ACC112 (cell line): ENCODE data around the gene DCP2.

Source experiments
- H2AFZ ChIP-seq: fragments of 200-600 bp; sonication (generic); one replicate; pipeline ENCODE4 v1.6.0; 2017; ENCODE audit warnings: antibody characterized with exemption, low read length; ENCODE audit not compliant: unreplicated experiment
- H3K27ac ChIP-seq: fragments of 200-600 bp; sonication (generic); 2 replicates; pipeline ENCODE4 v1.5.1; 2014; ENCODE audit warnings: low read depth, mild to moderate bottlenecking, antibody characterized with exemption, low read length, moderate library complexity
- H3K27me3 ChIP-seq: fragments of 200-600 bp; sonication (generic); 2 replicates; pipeline ENCODE4 v1.6.1; 2014; ENCODE audit warnings: mild to moderate bottlenecking, antibody characterized with exemption, low read length, moderate library complexity, mixed read lengths; ENCODE audit not compliant: insufficient read depth
- H3K36me3 ChIP-seq: fragments of 200-600 bp; sonication (generic); 2 replicates; pipeline ENCODE4 v1.6.1; 2016; ENCODE audit warnings: mild to moderate bottlenecking, antibody characterized with exemption, low read length, moderate library complexity, mixed read lengths; ENCODE audit not compliant: insufficient read depth
- H3K4me1 ChIP-seq: fragments of 200-600 bp; sonication (generic); one replicate; pipeline ENCODE4 v1.6.1; 2016; ENCODE audit warnings: low read length, mixed read lengths; ENCODE audit not compliant: insufficient read depth, unreplicated experiment, control insufficient read depth
- H3K4me3 ChIP-seq: fragments of 200-600 bp; sonication (generic); 2 replicates; pipeline ENCODE4 v1.5.1; 2014; ENCODE audit warnings: mild to moderate bottlenecking, low read depth, low read length
- H3K79me2 ChIP-seq: fragments of 200-600 bp; sonication (generic); one replicate; pipeline ENCODE4 v1.6.0; 2016; ENCODE audit warnings: low read length; ENCODE audit not compliant: control insufficient read depth, unreplicated experiment, insufficient read depth

Gene DCP2

GRCh38 chr5:112983363-112983762, 6.8 kb downstream of the DCP2 start:
- no peaks in the 10 kb centered on the region for H3K27me3 ChIP-seq
- peaks cover 88% of the 10 kb centered on the region for H3K79me2 ChIP-seq
- H3K36me3 ChIP-seq = peaks cover 7% of the 10 kb centered on the region; the same call in 1 of the 2 replicates
- H3K27ac ChIP-seq = no peak overlapping the region
- H3K4me1 ChIP-seq = peaks cover 6% of the 10 kb centered on the region
- H3K4me3 ChIP-seq = no peak overlapping the region
- H2AFZ ChIP-seq = no peak overlapping the region

GRCh38 chr5:112986224-112986623, 9.6 kb downstream of the DCP2 start:
- Histone ChIP-seq H3K4me1 (no peaks in the 10 kb centered on the region), H2AFZ (no peak overlapping the region), H3K27me3 (no peaks in the 10 kb centered on the region), H3K27ac (no peak overlapping the region), H3K79me2 (peaks cover 86% of the 10 kb centered on the region), H3K4me3 (no peak overlapping the region), H3K36me3 (peaks cover 7% of the 10 kb centered on the region)

- Histone ChIP-seq H3K79me2 (peaks cover 38% of the 10 kb centered on the region), H3K27ac (no peak overlapping the region), H3K4me1 (no peaks in the 10 kb centered on the region), H3K4me3 (no peak overlapping the region), H3K36me3 (no peaks in the 10 kb centered on the region), H3K27me3 (no peaks in the 10 kb centered on the region), H2AFZ (no peak overlapping the region)
Observed at GRCh38 chr5:112995764-112996618, 19.4 kb downstream of the DCP2 start.

- no peaks in the 10 kb centered on the region for H3K4me1 ChIP-seq
- no peak overlapping the region for H3K4me3 ChIP-seq
- H3K36me3 ChIP-seq = peaks cover 4% of the 10 kb centered on the region; the same call in 1 of the 2 replicates
- H2AFZ ChIP-seq = no peak overlapping the region
- no peaks in the 10 kb centered on the region for H3K27me3 ChIP-seq
- H3K79me2 ChIP-seq = peaks cover 29% of the 10 kb centered on the region
- H3K27ac ChIP-seq = no peak overlapping the region
Observed at GRCh38 chr5:112996830-112997374, 20.3 kb downstream of the DCP2 start.

- Histone ChIP-seq H2AFZ (no peak overlapping the region), H3K36me3 (peaks cover 4% of the 10 kb centered on the region; the same call in 1 of the 2 replicates), H3K27me3 (no peaks in the 10 kb centered on the region), H3K79me2 (peaks cover 18% of the 10 kb centered on the region), H3K4me3 (no peak overlapping the region), H3K27ac (no peak overlapping the region), H3K4me1 (peaks cover 9% of the 10 kb centered on the region)
Observed at GRCh38 chr5:112998296-112998695, 21.7 kb downstream of the DCP2 start.

GRCh38 chr5:113000466-113000865, 23.9 kb downstream of the DCP2 start:
- no peak overlapping the region for H3K4me3 ChIP-seq
- peaks cover 12% of the 10 kb centered on the region; the same call in 1 of the 2 replicates for H3K36me3 ChIP-seq
- peaks cover 18% of the 10 kb centered on the region for H3K79me2 ChIP-seq
- H2AFZ ChIP-seq = no peak overlapping the region
- H3K27me3 ChIP-seq = no peaks in the 10 kb centered on the region
- no peak overlapping the region for H3K27ac ChIP-seq
- peaks cover 14% of the 10 kb centered on the region for H3K4me1 ChIP-seq

- Histone ChIP-seq H3K36me3 (peaks cover 12% of the 10 kb centered on the region; the same call in 1 of the 2 replicates), H3K27ac (0 out of 2 replicates have a peak overlapping the region, but pooled peaks have one; percentile 10), H2AFZ (no peak overlapping the region), H3K4me3 (no peak overlapping the region), H3K79me2 (peaks cover 6% of the 10 kb centered on the region), H3K27me3 (no peaks in the 10 kb centered on the region), H3K4me1 (peaks cover 17% of the 10 kb centered on the region)
Observed at GRCh38 chr5:113002423-113002822, 25.8 kb downstream of the DCP2 start.

- H3K4me3 ChIP-seq = no peak overlapping the region
- H3K36me3 ChIP-seq = peaks cover 19% of the 10 kb centered on the region
- no peaks in the 10 kb centered on the region for H3K79me2 ChIP-seq
- no peaks in the 10 kb centered on the region for H3K27me3 ChIP-seq
- no peak overlapping the region for H2AFZ ChIP-seq
- no peak overlapping the region for H3K27ac ChIP-seq
- peaks cover 17% of the 10 kb centered on the region for H3K4me1 ChIP-seq
Observed at GRCh38 chr5:113003763-113004162, 27.2 kb downstream of the DCP2 start.

- Histone ChIP-seq H3K27ac (no peak overlapping the region; the same call in 1 of the 2 replicates), H3K79me2 (no peaks in the 10 kb centered on the region), H3K36me3 (peaks cover 19% of the 10 kb centered on the region), H3K4me1 (peaks cover 17% of the 10 kb centered on the region), H3K27me3 (no peaks in the 10 kb centered on the region), H2AFZ (no peak overlapping the region), H3K4me3 (no peak overlapping the region)
Observed at GRCh38 chr5:113005454-113005853, 28.9 kb downstream of the DCP2 start.

- Histone ChIP-seq H3K4me3 (no peak overlapping the region), H3K36me3 (peaks cover 9% of the 10 kb centered on the region; the same call in 1 of the 2 replicates), H2AFZ (no peak overlapping the region), H3K79me2 (no peaks in the 10 kb centered on the region), H3K27me3 (no peaks in the 10 kb centered on the region), H3K27ac (no peak overlapping the region), H3K4me1 (peaks cover 8% of the 10 kb centered on the region)
Observed at GRCh38 chr5:113017881-113018635, 41.5 kb downstream of the DCP2 start.
